CD4-positive, alpha-beta T cell treated with Interleukin-6 at 100 ng/mL for 8 hours (primary cell): Measurements from ENCODE around the gene FANCE.
A peak's percentile ranks its signal among the peaks of the same experiment; 100 is the strongest.

Experiments used
- DNase-seq: peaks from one replicate; pipeline ENCODE4 v3.0.0-alpha.2; 2020; ENCODE audit warnings: mixed read lengths, low spot score

Gene FANCE

DNA sequence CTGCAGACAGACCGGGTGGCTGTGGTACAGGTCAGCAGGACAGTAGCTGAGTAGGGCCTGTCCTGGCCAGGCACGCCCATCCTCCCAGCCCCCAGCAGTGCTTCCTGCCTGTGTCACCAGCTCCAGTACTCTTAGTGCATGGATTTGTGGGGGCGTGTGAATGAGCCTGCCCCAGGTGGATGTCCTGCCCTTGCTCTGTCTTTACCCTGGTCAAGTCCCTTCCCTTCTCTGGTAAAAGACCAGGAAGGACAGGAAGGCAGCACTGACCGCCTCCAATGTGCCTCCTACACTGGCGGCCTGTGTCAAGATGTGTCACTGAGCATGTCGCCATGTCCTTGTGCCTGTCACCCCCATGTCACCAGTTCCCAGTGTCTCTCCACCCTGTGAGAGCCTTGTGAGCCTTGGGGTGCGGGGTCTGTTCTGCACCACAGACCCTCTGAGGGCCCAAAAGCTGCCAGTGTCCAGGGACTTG, 32.8 kb downstream of the FANCE start:
- no peak for DNase-seq

DNA sequence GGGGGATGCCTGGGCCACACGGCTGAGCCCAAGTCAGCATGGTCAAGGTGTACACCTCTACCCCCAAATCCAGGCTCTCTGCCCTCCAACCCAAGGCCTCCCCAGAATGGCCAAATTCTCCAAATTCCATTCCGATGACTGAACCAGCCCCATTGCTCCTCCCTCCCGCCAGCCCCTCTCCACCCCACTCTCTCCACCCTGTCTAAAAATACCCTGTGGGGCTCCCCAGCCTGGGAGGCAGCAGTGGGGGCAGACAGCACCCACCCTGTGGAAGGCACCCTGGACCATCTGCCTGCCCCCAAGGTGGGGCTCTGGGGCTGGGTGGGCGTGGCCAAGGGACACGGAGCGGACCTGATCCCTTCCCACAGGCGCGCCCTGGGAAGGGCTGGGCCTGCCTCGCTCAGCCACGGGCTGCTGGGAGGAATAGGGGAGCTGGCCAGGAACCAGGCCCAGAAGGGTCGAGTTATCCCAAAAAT, 33.3 kb downstream of the FANCE start:
- no peak for DNase-seq

DNA sequence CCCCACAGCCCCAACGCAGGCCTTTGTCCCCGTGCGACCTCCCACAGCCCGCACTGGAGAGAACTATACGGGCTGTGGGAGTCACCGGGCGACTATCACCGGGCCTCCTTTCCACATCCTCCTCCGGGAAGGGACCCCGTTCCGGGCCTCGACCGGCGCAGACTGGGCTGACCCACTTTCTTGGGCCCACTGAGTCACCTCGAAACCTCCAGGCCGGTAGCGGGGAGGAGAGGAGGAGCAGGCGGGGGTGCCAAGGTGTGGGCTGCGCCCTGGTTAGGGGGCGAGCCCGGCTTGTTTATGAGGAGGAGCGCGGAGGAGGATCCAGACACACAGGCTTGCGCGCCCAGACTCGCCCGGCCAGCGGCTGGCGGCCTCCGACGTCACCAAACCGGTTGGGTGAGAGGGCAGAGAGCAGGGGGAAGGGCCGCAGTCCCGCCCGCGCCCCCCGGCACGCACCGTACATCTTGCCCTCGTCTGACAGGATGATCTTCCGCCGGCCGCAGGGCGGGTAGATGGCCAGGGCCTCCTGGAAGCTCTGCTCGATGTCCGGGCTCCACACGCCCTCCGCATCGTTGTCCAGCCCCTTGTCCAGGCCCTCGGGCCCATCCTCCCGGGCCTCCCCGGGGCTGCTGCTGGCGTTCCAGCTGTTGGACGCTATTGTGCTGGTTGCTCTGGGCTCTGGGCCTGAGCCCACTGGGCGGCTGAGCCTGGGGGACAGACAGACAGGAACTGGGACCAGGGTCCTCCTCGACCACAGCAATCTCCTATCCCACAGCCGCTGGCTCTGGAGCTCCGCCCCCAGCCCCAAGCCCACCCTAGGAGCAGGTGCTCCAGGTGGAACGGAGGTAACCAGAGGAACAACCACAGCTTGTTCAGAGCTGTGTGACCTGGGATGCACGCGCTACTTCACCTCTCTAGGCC, 34.1 kb downstream of the FANCE start:
- no peak for DNase-seq

DNA sequence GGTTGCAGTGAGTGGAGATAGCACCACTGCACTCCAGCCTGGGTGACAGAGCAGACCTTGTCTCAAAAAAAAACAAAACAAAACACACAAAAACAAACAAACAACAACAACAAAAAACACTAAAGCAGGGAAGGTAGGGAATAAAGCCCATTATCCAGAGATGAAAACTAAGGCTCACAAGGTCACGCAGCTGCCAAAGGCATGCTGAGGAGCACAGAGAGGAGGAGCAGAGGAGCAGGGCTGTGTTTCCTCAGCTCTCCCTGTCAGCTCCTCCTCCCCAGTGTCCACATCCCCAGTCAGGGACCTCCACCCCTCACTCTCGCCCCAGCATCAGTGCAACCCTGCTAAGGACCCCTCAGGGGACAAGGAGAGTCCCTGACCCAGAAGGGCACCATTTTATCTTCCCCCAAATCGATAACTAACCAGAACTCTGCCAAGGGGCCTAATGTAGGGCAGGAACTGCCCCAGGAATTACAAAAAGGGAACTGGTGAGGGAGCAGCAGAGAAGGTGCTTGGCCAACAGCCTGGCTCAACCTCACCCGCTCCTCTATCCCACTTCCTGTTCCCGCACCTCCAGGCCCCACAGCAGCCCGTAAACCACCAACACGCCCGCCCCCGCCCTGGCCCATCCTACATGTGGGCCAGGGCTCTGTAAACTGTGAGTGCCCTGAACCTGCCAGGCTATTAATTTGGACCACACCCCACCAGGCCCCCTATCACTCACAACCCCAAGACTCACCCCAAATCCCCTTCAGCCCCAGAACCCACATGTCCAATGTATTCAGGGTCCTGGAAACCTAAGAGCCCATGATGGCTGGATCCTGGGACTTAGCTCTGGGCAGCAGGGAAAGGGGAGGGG, 35.7 kb downstream of the FANCE start:
- DNase-seq, result no peak

DNA sequence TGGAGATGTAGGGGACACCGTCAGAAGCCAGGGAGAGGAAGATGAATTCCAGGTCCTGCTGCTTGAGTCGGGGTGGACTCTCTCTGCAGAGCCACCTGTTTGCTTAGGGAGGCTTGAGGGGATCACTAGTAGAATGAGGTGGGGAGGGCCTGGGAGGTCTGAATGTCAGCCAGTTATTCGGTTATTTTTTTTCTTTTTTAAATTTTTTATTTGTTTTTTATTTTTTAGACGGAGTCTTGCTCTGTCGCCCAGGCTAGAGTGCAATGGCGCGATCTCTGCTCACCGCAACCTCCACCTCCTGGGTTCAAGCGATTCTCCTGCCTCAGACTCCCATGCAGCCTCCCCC, 36.4 kb downstream of the FANCE start:
- DNase-seq, result no peak

DNA sequence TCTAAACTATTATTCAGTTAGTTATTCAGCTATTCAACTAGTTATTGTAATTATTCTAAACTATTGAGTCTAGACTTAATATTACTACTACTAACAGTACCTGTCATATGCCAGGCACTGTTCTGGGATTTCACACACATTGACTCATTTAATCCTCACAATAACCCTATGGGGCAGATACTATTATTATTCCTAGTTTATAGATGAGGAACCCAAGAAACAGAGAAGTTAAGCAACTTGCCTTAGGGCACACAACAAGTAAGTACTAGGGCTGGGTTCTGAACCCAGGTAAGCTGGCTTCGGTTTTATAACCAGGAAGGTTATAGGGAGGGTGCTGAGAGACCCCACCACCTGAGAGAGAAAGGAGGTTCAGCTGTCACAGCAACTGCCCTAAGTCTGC, 36.9 kb downstream of the FANCE start:
- DNase-seq, result no peak

DNA sequence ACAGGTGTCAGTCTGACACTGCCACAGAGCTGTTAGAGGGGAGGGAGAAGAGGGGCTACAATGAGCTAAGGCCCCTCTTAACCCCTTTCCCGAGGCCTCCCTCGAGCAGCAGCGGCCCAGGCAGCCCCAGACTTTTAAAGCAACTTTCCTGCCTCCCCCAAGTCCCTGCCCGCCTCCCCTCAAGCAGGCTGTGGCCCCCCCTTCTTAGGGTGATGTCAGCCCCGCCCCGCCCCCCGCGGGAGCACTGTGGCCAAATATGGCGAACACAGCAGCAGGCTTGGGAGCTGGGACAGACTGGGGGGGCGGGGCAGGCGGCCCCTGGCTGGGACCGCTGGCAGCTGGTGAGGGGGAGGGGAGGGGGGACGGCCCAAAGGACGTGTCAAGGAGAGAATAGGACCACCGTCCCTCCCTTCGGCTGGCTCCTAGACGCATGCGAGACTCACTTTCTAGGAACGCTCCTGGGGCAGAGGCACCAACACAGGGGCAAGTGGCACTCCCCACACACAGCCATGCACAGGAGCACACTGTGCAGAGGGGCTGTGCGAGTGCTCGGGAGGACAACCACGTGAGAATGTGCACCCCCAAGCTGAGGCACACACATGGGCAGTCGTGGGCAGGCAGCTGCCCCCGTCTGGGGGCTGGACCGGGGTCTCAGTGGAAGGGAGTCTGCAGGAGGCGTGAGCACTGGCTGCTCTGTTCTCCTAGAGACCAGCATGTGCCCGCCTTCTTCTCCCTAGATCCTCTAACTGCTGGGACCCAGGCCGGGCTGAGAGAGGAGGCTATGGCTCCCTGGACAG, 38.1 kb downstream of the FANCE start:
- DNase-seq, result no peak

DNA sequence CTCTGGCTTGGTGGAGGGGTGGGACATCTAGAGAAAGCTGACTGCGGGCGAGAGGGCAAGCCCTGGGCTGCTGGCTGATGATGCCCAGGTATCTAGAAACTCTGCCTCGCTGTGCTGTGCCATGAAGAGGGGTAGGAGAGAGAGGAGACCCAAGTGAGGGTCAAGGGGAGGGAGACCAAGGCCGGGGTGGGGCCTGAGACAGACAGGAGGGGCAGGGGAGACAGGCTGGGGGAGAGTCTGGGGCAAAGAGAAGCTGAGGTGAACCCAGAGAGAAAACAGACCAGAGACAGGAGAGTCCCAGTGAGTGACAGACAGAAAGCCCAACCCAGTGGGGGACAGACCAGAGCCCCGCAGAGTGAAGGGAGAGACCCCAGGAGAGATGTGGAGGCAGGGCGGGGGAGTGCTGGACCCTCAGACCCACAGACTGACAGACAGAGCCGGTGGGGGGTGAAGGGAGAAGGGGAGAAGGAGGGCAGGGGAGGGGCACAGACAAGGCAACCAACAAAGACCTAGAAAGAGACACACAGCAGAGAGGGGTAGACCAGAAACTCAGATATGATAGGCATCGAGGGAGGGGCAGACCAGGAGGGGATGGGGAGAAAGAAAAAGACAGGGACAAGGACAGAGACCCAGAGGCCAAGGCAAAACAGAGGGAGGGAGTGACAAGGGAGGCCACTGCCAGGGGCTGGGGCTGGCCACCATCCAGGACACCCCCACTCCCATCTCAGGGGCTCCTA, 38.9 kb downstream of the FANCE start:
- no peak for DNase-seq

DNA sequence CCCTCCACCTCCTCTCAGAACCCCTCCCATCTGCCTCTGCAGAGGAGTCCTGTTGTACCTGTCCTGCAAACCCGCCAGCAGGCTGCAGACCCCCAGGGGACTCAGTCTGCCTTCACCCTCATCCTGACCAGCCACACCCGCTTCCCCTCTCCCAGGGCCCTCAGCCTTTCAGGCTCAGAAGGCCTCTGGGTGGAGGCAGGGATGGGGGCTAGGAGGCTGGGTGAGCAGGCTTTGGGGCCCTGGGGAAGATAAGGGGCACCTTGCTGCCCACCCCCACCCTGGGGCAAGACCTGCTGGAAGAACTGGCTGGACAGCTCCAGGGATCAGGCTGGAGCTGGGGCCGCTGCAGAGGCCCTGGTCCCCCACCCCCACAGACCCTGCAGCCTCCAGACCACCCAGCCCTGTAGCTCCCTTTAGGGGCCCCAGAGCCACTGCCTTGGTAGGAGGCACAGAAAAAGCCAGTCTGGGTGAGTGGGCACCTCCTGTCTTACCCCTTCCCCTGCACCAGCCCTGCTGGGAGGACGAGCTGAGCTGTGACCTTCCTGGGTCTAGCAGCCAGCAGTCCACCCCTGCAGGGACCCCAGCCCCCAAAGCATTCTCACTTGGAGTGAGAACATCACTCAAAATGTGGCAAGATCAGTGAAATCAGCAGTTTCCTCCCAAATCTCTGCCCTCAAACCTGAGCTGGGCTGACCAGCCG, 39.6 kb downstream of the FANCE start:
- DNase-seq, result no peak

DNA sequence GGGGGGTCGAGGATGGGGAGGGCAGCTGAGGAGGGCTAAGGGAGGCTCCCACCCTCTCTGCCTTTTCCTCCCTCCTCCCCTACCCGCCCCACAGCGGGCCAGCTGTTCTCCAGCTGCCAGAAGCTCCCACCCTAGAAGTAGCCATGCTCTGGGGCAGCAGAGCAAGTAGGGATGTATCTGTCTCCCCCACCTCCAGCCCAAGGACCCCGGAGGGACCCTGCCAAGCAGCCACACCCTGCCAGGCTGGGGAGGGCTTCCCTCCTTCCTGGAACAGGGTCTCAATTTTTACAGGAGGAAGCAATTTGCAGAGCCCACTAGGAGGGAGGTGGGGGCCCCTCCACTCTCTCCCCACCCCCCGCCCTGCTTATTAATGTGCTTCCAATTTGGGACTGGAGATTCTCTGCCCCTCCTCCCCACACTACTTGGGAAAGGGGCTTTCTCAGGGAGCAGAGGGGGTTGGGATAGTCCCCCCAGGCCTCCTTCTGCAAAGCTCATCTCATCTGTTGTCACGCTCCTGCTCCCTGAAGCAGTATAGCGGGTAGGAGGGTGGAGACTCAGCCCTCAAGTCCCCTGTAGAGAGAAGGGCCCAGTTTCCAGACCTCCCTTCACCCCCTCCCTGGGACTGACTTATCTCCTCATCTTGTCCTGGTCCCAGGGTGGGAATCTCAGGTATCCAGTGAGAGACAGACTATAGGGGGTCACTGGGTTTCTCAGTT, 40.3 kb downstream of the FANCE start:
- no peak for DNase-seq

DNA sequence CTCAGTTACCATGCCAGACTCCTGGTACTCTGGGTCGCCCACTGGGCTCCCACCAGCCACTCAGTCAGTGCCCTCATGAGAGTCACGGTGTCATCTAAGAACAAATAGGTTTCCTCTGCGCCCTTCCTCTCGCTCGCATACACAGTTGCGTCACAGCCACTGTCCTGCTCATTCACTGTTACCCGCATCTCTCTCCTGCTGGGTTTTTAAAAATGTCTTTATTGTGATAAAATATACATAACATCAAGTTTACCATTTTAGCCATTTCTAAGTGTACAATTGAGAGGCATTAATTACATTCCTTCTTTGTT, 40.8 kb downstream of the FANCE start:
- no peak for DNase-seq

DNA sequence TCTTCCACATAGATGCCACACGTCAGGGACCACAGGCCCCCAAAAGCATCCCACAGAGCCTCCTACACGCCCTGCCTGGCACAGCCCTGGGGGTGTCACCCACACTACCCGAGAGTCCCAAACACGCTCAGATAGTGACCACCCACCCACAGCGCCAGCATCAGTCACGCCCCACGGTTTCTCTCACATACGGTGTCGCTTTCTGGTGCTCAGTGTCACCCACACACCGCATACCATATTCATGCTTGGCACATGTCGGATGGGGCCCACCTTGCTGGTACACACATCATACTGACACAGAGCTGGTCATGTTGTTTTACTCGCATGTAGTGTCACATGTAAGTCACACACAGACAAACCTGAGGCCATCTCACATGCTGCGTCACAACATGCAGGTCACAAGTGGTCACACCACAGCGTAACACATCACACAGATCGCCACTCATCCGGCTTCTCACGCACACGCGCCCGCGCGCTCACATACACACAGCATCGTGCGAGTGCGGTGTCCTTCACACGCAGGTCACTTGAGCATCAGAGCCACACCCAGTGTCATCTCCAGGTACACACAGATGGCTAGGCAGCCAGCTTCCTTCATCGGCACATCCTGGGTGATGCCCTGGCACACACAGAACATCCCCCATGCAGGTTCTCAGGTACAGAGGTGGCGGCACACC, 41.3 kb downstream of the FANCE start:
- no peak for DNase-seq

DNA sequence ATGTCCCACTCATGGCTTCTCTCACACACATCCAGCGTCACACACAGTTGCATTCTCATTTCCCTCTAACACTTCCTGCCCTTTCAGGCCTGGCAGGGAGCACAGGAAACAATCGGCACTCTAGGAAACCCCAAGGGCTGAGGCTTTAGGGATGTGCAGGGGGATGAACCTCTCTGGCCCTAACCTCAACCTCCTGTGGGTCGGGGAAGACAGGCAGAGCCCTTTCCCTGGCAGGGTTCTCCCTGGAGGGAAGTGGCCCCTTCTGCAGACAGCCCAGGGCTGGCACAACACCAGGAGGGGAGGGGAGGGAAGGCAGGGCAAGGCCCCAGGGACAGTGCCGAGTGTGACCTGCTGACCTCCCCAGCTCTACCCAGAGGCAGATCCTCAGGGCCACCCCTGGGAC, 42.0 kb downstream of the FANCE start:
- no peak for DNase-seq

DNA sequence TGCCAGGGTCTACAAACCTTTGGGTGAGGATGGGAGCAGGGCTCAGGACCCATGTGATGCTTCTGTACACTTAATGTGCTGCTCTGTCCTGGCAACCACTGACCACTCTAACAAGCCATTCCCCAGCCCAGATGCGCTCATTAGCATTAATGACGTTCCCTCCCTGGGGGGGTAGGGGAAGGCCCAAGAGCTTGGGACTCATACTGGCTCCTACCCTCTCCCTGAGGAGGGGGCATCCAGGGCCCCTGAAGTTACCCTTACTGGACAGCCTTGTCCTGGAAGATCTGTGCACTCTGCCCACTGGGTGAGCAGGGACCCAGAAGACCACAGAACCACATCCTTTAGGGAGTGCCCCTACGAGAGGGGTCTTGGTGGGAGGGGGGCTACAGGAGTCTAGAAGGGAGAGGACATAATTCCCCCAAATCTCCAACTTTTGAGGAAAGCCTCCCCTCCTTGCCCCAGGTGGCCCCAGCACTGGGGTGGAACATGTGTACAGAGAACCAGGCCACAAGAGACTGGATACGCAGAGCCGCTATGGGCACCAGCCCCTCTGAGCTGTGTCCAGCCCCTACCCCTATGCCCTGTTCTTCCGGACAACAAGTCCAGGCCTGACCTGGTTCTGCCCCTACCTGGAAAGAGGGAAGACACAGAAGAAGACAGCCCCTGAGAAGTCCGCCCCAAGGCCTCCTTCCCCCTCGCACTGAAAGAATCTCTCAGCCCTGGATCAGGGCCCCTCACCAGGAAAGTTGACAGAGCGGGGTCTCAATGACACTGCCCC, 43.3 kb downstream of the FANCE start:
- DNase-seq, result no peak

DNA sequence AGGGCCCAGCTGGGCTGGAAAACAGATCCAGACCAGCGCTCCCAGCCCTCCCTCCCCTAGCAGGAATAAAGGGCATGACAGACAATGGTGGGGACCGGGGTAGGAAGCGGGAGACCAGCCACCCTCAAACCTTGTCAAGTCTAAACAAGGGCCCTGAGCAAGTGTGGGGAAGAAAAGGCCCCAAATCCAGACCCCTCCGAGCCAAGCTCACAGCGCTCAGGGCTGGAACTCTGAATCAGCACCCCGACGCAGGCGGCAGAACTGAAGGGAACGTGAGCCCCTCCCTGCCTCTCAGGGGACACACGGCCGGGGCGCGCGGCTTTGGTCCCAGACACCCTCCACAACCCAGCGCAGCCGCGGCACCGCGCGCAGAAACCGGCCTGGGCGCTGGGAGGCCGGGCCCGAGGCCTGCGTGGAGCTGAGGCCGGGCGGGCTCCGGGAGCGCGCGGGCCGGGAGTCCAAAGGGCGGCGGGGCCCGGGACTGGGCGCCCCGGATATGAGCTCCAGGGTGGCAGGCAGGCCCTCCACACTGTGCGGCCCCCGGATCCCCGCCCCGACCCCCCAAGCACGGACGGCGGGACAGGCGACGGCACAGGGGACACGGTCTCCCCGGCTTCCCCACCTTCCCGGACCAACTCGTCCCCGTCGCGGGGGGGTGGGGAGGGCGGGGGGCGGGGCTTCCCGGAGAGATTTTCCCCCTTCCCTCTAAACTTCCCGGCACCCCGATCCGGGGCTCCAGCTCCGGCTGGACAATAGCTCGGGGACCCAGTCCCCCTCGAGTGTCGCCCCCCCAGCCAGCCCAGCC, 44.1 kb downstream of the FANCE start:
- no peak for DNase-seq

DNA sequence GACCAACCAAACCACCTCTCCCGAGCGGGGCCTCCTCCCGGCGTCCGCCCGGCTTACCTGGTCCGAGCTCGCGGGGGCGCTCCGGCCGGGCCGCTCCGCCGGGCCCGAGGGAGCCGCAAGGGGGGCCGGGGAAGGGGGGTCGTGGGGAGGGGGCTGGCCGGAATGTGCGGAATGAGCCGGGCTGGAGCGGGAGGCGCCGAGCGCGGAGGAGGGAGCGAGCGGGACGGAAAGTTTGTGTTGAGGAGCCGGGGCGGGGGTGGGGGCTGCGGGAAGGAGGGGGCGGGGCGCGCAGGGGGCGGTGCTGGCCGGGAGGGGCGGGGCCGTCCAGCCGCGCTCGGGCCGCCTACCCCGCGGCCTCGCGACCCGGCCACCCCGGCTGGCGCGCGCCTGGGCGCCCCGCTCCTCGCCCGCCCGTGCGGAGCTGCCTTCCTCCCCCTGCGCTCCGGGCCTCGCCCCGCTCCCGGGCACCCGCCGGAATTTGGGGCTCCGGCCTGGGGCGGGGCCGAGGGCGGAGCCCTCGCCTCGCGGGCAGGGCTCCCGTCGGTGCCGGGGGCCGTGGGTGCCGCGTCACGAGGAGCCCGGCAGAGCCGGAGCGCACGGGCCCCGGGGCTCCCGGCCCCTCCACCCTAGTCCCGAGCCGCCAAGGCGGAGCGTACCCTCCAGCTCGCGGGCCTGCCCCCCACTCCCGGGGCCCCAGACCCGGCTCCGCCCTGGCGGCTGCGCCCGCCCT, 44.9 kb downstream of the FANCE start, which contains the start of gene TEAD3:
Gene TEAD3, minus strand, starts transcription at position 239 of the 730 bp plus-strand sequence.
- peak; percentile 27 for DNase-seq
